ENCODE measurements around the gene SEMA3A. TPM values are rescaled to one million over a fixed set of nuclear protein-coding genes. Genes with fewer than 3 reads are reported as not detected.
A peak's percentile ranks its signal among the peaks of the same experiment; 100 is the strongest.

SEMA3A gene
- total RNA-seq, 1 experiment from 2014 or later = 32.2 TPM

- TF ChIP-seq, protein P1, sequence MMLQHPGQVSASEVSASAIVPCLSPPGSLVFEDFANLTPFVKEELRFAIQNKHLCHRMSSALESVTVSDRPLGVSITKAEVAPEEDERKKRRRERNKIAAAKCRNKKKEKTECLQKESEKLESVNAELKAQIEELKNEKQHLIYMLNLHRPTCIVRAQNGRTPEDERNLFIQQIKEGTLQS (CRISPR knock-in tag; conservative IDR thresholded peaks at IDR 0.05) = 0 out of 2 replicates have a peak, but pooled peaks have one; percentile 33
- TF ChIP-seq PRRX2 (CRISPR knock-in tag; IDR thresholded peaks at IDR 0.05) = no peak
- Mint-ChIP-seq H3K4me1 (peaks cover 7% of the 10 kb centered on the region), H3K27ac (peak overlapping the region; percentile 89), H3K27me3 (ENCODE audit: low read depth) (no peaks in the 10 kb centered on the region), H3K4me3 (no peak overlapping the region), H3K36me3 (no peaks in the 10 kb centered on the region), H3K9me3 (no peaks in the 10 kb centered on the region)
- ChIA-PET POLR2A (interaction anchor here (0.6 kb wide), 1 partner anchor 923 kb away, joined by 3 read pairs; no protein-coding TSS in a partner anchor), CTCF (no interaction called here)
- ATAC-seq = peak; percentile 38; the same call in 1 of the 2 replicates
- peak; percentile 36 for DNase-seq (ENCODE audit: low spot score)
These were observed 180.9 kb downstream of the SEMA3A start for GRCh38 chr7:84013616-84014240.

DNA sequence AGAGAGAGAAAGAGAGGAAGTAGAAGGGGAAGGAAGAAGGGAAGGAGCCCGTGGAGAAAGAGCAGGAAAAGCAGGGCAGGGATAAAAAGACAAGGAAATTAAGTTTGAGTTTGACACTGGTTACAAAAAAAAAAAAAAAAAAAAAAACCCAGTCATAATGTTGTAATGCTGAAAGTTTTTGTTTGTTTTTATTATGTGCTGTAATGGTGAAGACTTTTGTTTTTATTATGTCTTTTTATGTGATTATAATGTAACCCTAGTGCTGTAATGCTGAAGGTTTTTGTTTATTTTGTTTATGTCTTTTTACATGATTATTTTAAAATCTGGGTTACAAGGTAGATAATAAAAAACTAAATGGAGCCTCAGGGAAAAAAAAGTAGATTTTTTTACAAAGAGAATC is 184.8 kb downstream of the SEMA3A start:
- POLR2A ChIA-PET = no interaction called here
- Mint-ChIP-seq H3K36me3 (peaks cover 12% of the 10 kb centered on the region), H3K4me1 (peaks cover 7% of the 10 kb centered on the region), H3K27me3 (ENCODE audit: low read depth) (no peaks in the 10 kb centered on the region), H3K9me3 (no peaks in the 10 kb centered on the region), H3K4me3 (no peak overlapping the region), H3K27ac (peak overlapping the region; percentile 38)
- no peak for DNase-seq (ENCODE audit: low spot score)
- TF ChIP-seq ESRRA (CRISPR knock-in tag; IDR thresholded peaks at IDR 0.05; ENCODE audit: borderline replicate concordance) (no peak), ZNF396 (CRISPR knock-in tag; IDR thresholded peaks at IDR 0.05; ENCODE audit: borderline replicate concordance) (no peak), ZNF219 (CRISPR knock-in tag; IDR thresholded peaks at IDR 0.05; ENCODE audit: borderline replicate concordance) (no peak), NFYB (CRISPR knock-in tag; conservative IDR thresholded peaks at IDR 0.05; ENCODE audit: low read depth) (no peak), SMAD4 (CRISPR knock-in tag; IDR thresholded peaks at IDR 0.05) (no peak), STAT6 (CRISPR knock-in tag; conservative IDR thresholded peaks at IDR 0.05; ENCODE audit: low read depth) (no peak)
- ATAC-seq = no peak
- CTCF ChIA-PET = no interaction called here

GRCh38 chr7:84009051-84009450 is 185.5 kb downstream of the SEMA3A start:
- TF ChIP-seq GTF2I (CRISPR knock-in tag; conservative IDR thresholded peaks at IDR 0.05) (no peak), ZBTB21 (CRISPR knock-in tag; IDR thresholded peaks at IDR 0.05; ENCODE audit: borderline replicate concordance) (no peak), HMGA2 (CRISPR knock-in tag; IDR thresholded peaks at IDR 0.05) (no peak), TP53 (CRISPR knock-in tag; IDR thresholded peaks at IDR 0.05) (no peak), ZNF263 (CRISPR knock-in tag; IDR thresholded peaks at IDR 0.05; ENCODE audit: low read depth) (no peak), ETV6 (CRISPR knock-in tag; IDR thresholded peaks at IDR 0.05) (no peak), GABPB1 (CRISPR knock-in tag; IDR thresholded peaks at IDR 0.05) (no peak), ZNF317 (CRISPR knock-in tag; IDR thresholded peaks at IDR 0.05; ENCODE audit: borderline replicate concordance, low read depth) (no peak), STAT6 (CRISPR knock-in tag; conservative IDR thresholded peaks at IDR 0.05; ENCODE audit: low read depth) (no peak), IRF1 (CRISPR knock-in tag; IDR thresholded peaks at IDR 0.05) (no peak)
- TF ChIP-seq, protein P1 (CRISPR knock-in tag; conservative IDR thresholded peaks at IDR 0.05) = no peak
- TF ChIP-seq, protein P2, sequence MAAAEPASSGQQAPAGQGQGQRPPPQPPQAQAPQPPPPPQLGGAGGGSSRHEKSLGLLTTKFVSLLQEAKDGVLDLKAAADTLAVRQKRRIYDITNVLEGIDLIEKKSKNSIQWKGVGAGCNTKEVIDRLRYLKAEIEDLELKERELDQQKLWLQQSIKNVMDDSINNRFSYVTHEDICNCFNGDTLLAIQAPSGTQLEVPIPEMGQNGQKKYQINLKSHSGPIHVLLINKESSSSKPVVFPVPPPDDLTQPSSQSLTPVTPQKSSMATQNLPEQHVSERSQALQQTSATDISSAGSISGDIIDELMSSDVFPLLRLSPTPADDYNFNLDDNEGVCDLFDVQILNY (CRISPR knock-in tag; IDR thresholded peaks at IDR 0.05) = no peak
- Mint-ChIP-seq H3K27ac (no peak overlapping the region), H3K36me3 (peaks cover 13% of the 10 kb centered on the region), H3K4me1 (peaks cover 7% of the 10 kb centered on the region), H3K4me3 (no peak overlapping the region), H3K27me3 (ENCODE audit: low read depth) (no peaks in the 10 kb centered on the region), H3K9me3 (no peaks in the 10 kb centered on the region)
- ATAC-seq (no peak), DNase-seq (ENCODE audit: low spot score) (no peak)
- POLR2A ChIA-PET = no interaction called here
- CTCF ChIA-PET = no interaction called here
